DND-41 (cell line): ENCODE results near the gene SLC16A6.
"Not testable (repeated sequence)": the region's sequence is repeated elsewhere in the genome, so short reads cannot be mapped to it uniquely, and the experiment has no call there.

ENCODE experiments used
- ATAC-seq: fragments of 200-7000 bp; cut with Tn5 transposase; 3 replicates; pipeline ENCODE4 v1.9.1; 2021; ENCODE audit warnings: low read depth; ENCODE audit not compliant: insufficient read depth
- DNase-seq: peaks from one replicate; pipeline ENCODE4 v3.0.0-alpha.2; 2020
- H2AFZ ChIP-seq: 2 replicates; pipeline ENCODE4 v1.6.0; 2012; ENCODE audit warnings: low read depth, low read length
- H3K27ac ChIP-seq: 2 replicates; pipeline ENCODE4 v1.5.1; 2012; ENCODE audit warnings: low read length, inconsistent platforms
- H3K27me3 ChIP-seq: fragments of 200-600 bp; sonication (generic); 2 replicates; pipeline ENCODE4 v1.6.0; 2012; ENCODE audit warnings: low read length, mild to moderate bottlenecking, inconsistent platforms; ENCODE audit not compliant: insufficient read depth, poor library complexity
- H3K36me3 ChIP-seq: 2 replicates; pipeline ENCODE4 v1.5.1; 2012; ENCODE audit warnings: low read length, inconsistent platforms; ENCODE audit not compliant: insufficient read depth
- H3K4me1 ChIP-seq: 2 replicates; pipeline ENCODE4 v1.5.1; 2012; ENCODE audit warnings: mild to moderate bottlenecking, low read length; ENCODE audit not compliant: insufficient read depth
- H3K4me2 ChIP-seq: 2 replicates; pipeline ENCODE4 v1.6.0; 2012; ENCODE audit warnings: mild to moderate bottlenecking, moderate library complexity, low read length, inconsistent platforms; ENCODE audit not compliant: insufficient read depth
- H3K4me3 ChIP-seq, 2 experiments: fragments of 200-600 bp in 1 of 2; shearing (Covaris generic) in 1 of 2; 2 replicates each; pipeline ENCODE4 v1.5.1; 2012 to 2016; ENCODE audit warnings: inconsistent platforms in 2 of 2, low read length in 2 of 2, mild to moderate bottlenecking in 2 of 2, low read depth in 1 of 2, moderate library complexity in 1 of 2
- H3K79me2 ChIP-seq: 2 replicates; pipeline ENCODE4 v1.6.0; 2012; ENCODE audit warnings: low read length, inconsistent platforms; ENCODE audit not compliant: insufficient read depth
- H3K9ac ChIP-seq: 2 replicates; pipeline ENCODE4 v1.6.0; 2012; ENCODE audit warnings: low read depth, mild to moderate bottlenecking, inconsistent platforms, low read length, moderate library complexity
- H3K9me3 ChIP-seq: 2 replicates; pipeline ENCODE4 v1.5.1; 2012; ENCODE audit warnings: low read length, moderate library complexity, mild to moderate bottlenecking, inconsistent platforms; ENCODE audit not compliant: insufficient read depth, severe bottlenecking
- H4K20me1 ChIP-seq: 2 replicates; pipeline ENCODE4 v1.6.0; 2012; ENCODE audit warnings: low read length; ENCODE audit not compliant: insufficient read depth
- CTCF ChIP-seq: IDR thresholded peaks from 2 replicates; pipeline ENCODE4 v1.5.1; 2012; ENCODE audit warnings: borderline replicate concordance, low read length, moderate library complexity, mild to moderate bottlenecking; ENCODE audit not compliant: poor library complexity, severe bottlenecking; ENCODE audit errors: extremely low read depth
- EZH2 ChIP-seq: IDR thresholded peaks from 3 replicates; pipeline ENCODE4 v1.6.1; 2012; ENCODE audit warnings: borderline replicate concordance, low read depth, mild to moderate bottlenecking, moderate library complexity, low read length, inconsistent platforms; ENCODE audit not compliant: severe bottlenecking

SLC16A6 gene

DNA sequence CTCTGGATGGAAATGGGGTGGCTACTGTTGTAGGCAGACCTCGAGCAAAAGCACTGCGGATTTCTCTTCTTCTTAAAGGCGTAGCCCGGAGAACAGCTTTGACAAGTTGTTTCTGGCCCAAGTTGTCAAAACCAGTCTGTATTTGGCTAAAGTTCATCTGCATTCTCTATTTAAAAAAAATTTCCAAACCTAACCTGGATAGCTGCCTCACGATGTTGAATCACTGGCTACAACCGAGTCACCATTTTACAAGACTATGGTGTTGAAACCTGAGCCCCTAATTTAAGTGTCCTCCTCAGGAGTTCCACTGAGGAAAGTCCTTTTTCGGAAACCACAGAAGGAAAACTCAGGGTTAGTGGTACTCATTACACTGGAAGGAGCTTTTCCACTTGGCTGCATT lies 1.5 kb downstream of the SLC16A6 start:
- Histone ChIP-seq H3K4me1 (peaks cover 48% of the 10 kb centered on the region), H3K9me3 (no peaks in the 10 kb centered on the region), H3K27me3 (no peaks in the 10 kb centered on the region), H3K36me3 (no peaks in the 10 kb centered on the region), H4K20me1 (no peaks in the 10 kb centered on the region), H3K79me2 (peaks cover 45% of the 10 kb centered on the region), H3K9ac (peak overlapping the region; percentile 89), H3K27ac (peak overlapping the region; percentile 93; the same call in 1 of the 2 replicates), H2AFZ (no peak overlapping the region), H3K4me2 (peak overlapping the region; percentile 81), H3K4me3 (peak overlapping the region in 1 of 2 experiments; percentile 67; a peak in 1 of 4 replicates)
- no peak for TF ChIP-seq CTCF
- TF ChIP-seq EZH2, result no peak
- DNase-seq, result no peak
- ATAC-seq, result no peak

- Histone ChIP-seq H4K20me1 (no peaks in the 10 kb centered on the region), H3K4me1 (peaks cover 41% of the 10 kb centered on the region), H3K27ac (peak overlapping the region; percentile 1; the same call in 1 of the 2 replicates), H2AFZ (no peak overlapping the region), H3K4me2 (peak overlapping the region; percentile 81; the same call in 1 of the 2 replicates), H3K4me3 (no peak overlapping the region), H3K9me3 (no peaks in the 10 kb centered on the region), H3K79me2 (peaks cover 44% of the 10 kb centered on the region), H3K36me3 (no peaks in the 10 kb centered on the region), H3K9ac (no peak overlapping the region), H3K27me3 (no peaks in the 10 kb centered on the region)
- DNase-seq (no peak), ATAC-seq (no peak)
- TF ChIP-seq EZH2 (no peak), CTCF (no peak)
These were observed 2.1 kb downstream of the SLC16A6 start for GRCh38 chr17:68288804-68289203.

- Histone ChIP-seq H3K4me2 (no peak overlapping the region), H3K4me3 (no peak overlapping the region), H2AFZ (no peak overlapping the region), H3K9ac (no peak overlapping the region), H3K27ac (peak overlapping the region; percentile 1; the same call in 1 of the 2 replicates), H3K27me3 (no peaks in the 10 kb centered on the region), H3K9me3 (no peaks in the 10 kb centered on the region), H3K79me2 (peaks cover 40% of the 10 kb centered on the region), H3K36me3 (no peaks in the 10 kb centered on the region), H4K20me1 (no peaks in the 10 kb centered on the region), H3K4me1 (peaks cover 37% of the 10 kb centered on the region)
- ATAC-seq (no peak), DNase-seq (no peak)
- TF ChIP-seq EZH2, result no peak
- no peak for TF ChIP-seq CTCF
These were observed 2.6 kb downstream of the SLC16A6 start for GRCh38 chr17:68288375-68288774.

DNA sequence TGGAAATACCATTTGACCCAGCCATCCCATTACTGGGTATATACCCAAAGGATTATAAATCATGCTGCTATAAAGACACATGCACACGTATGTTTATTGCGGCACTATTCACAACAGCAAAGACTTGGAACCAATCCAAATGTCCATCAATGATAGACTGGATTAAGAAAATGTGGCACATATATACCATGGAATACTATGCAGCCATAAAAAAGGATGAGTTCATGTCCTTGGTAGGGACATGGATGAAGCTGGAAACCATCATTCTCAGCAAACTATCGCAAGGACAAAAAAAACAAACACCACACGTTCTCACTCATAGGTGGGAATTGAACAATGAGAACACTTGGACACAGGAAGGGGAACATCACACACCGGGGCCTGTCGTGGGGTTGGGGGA lies 9.0 kb downstream of the SLC16A6 start:
- not testable (repeated sequence) for ATAC-seq, H2AFZ ChIP-seq, H3K9me3 ChIP-seq, H3K4me1 ChIP-seq, H3K27ac ChIP-seq, H3K4me2 ChIP-seq, H3K9ac ChIP-seq, H3K4me3 ChIP-seq, DNase-seq, H4K20me1 ChIP-seq, H3K27me3 ChIP-seq
- Histone ChIP-seq H3K36me3 (peaks cover 27% of the 10 kb centered on the region), H3K79me2 (peaks cover 24% of the 10 kb centered on the region)
